Measurements from ENCODE around the gene FNDC3B. TPM values are rescaled to one million over a fixed set of nuclear protein-coding genes. Genes with fewer than 3 reads are reported as not detected.

Gene FNDC3B
- total and polyA plus RNA-seq, 2 of the 8 experiments (the other 6 are each of a cell fraction or from before 2014, with no cell fraction given), result 14.1 to 44.4 TPM

- Histone ChIP-seq H3K4me1 (replicated peaks in 1 of 4; ENCODE audit: control insufficient read depth in 3 of 4, insufficient read depth in 4 of 4, low read length in 3 of 4) (peaks cover 1 to 11% (median 6%) of the 10 kb centered on the region in 4 experiments), H3K36me3 (ENCODE audit: control insufficient read depth in 2 of 4, insufficient read depth in 4 of 4, low read length in 3 of 4) (no peaks in the 10 kb centered on the region), H3K23ac (ENCODE audit: insufficient read length) (no peak overlapping the region), H3K4me3 (ENCODE audit: extremely low read depth in 1 of 4, insufficient read depth in 2 of 4, low read depth in 3 of 4, low read length in 4 of 4) (no peak overlapping the region), H3K4me2 (ENCODE audit: insufficient read depth in 1 of 2, low read depth in 2 of 2, low read length in 2 of 2) (no peak overlapping the region), H2AFZ (ENCODE audit: low read length) (no peak overlapping the region), H3K23me2 (ENCODE audit: low read depth, low read length) (no peaks in the 10 kb centered on the region), H3K9me3 (ENCODE audit: insufficient read depth in 2 of 2, low read depth in 1 of 2, low read length in 1 of 2) (no peaks in the 10 kb centered on the region), H3K79me2 (ENCODE audit: control insufficient read depth in 1 of 2, insufficient read depth in 2 of 2, low read length in 2 of 2) (peaks cover 0 to 86% of the 10 kb centered on the region in 2 experiments; a peak in 3 of 4 replicates), H4K91ac (replicated peaks; ENCODE audit: insufficient read length, low read length) (no peak overlapping the region), H3K18ac (ENCODE audit: extremely low read depth, low read length) (no peak overlapping the region), H2BK120ac (replicated peaks; ENCODE audit: low read depth, low read length) (no peak overlapping the region), H4K20me1 (replicated peaks in 1 of 2; ENCODE audit: control insufficient read depth in 1 of 2, insufficient read depth in 2 of 2, low read length in 2 of 2) (no peaks in the 10 kb centered on the region), H2AK5ac (ENCODE audit: low read depth, low read length) (no peak overlapping the region), H2BK20ac (ENCODE audit: low read length) (no peak overlapping the region), H4K5ac (ENCODE audit: insufficient read length, low read depth, low read length) (no peak overlapping the region), H3K56ac (replicated peaks; ENCODE audit: insufficient read length, low read depth, low read length) (no peak overlapping the region), H2BK5ac (ENCODE audit: low read depth, low read length) (no peak overlapping the region), H2BK15ac (ENCODE audit: low read length) (no peak overlapping the region), H3K79me1 (ENCODE audit: low read depth, low read length) (no peaks in the 10 kb centered on the region), H3K14ac (ENCODE audit: insufficient read length) (no peak overlapping the region), H3K4ac (replicated peaks; ENCODE audit: insufficient read length, low read depth, low read length) (no peak overlapping the region), H2BK12ac (ENCODE audit: low read depth, low read length) (no peak overlapping the region), H3K27ac (ENCODE audit: low read depth, low read length) (no peak overlapping the region), H4K8ac (ENCODE audit: extremely low read depth, insufficient read depth, low read length) (no peak overlapping the region), H3K9ac (replicated peaks in 1 of 4; ENCODE audit: extremely low read depth in 1 of 4, low read depth in 3 of 4, low read length in 3 of 4) (no peak overlapping the region), H3K27me3 (replicated peaks in 1 of 4; ENCODE audit: control insufficient read depth in 3 of 4, extremely low read depth in 1 of 4, insufficient read depth in 3 of 4, low read length in 3 of 4) (no peaks in the 10 kb centered on the region)
- CTCF ChIA-PET (ENCODE audit: partially characterized antibody), result interaction anchor here (1.0 to 1.4 kb wide), 2 partner anchors 11 to 116 kb away, joined by 4 to 5 read pairs; no protein-coding TSS in a partner anchor
- no peak for FAIRE-seq
- WGBS, 2 experiments (ENCODE audit: extremely low coverage in 1 of 2, insufficient coverage in 1 of 2, insufficient read length in 1 of 2, insufficient replicate concordance in 2 of 2, low coverage in 1 of 2, low lambda C conversion rate in 2 of 2, missing lambda C conversion rate in 1 of 2), result 83% methylated on average over 8 of the region's 9 CpGs; no CpG with 5 or more reads in 1 of the 2 experiments
- no peak for DNase-seq (ENCODE audit: low read depth in 1 of 2, low spot score in 2 of 2)
- POLR2A ChIA-PET (ENCODE audit: partially characterized antibody), result interaction anchor here (1.0 kb wide), 1 partner anchor 188 kb away, joined by 3 read pairs; no protein-coding TSS in a partner anchor
- TF ChIP-seq EP300 (IDR thresholded peaks at IDR 0.05; ENCODE audit: borderline replicate concordance in 1 of 2, low read depth in 2 of 2, low read length in 2 of 2) (no peak), CREB1 (IDR thresholded peaks at IDR 0.05) (no peak), KDM1A (IDR thresholded peaks at IDR 0.05; ENCODE audit: borderline replicate concordance, low read length) (no peak), SP1 (IDR thresholded peaks at IDR 0.05; ENCODE audit: low read depth, low read length) (no peak), NANOG (IDR thresholded peaks at IDR 0.05; ENCODE audit: insufficient read depth, low read depth, low read length, poor library complexity, severe bottlenecking) (no peak), RFX5 (IDR thresholded peaks at IDR 0.05; ENCODE audit: borderline replicate concordance, low read depth, low read length) (no peak), YY1 (IDR thresholded peaks at IDR 0.05; ENCODE audit: low read depth, low read length) (no peak), FOSL1 (IDR thresholded peaks at IDR 0.05; ENCODE audit: insufficient read depth, low read depth, low read length) (no peak), TBP (IDR thresholded peaks at IDR 0.05; ENCODE audit: low read depth, low read length) (no peak), BACH1 (IDR thresholded peaks at IDR 0.05; ENCODE audit: low read length) (no peak), POLR2AphosphoS5 (IDR thresholded peaks at IDR 0.05; ENCODE audit: low read depth, low read length) (no peak), CBX5 (IDR thresholded peaks at IDR 0.05; ENCODE audit: low read depth, low read length) (no peak)
- TF ChIP-seq, protein P1, sequence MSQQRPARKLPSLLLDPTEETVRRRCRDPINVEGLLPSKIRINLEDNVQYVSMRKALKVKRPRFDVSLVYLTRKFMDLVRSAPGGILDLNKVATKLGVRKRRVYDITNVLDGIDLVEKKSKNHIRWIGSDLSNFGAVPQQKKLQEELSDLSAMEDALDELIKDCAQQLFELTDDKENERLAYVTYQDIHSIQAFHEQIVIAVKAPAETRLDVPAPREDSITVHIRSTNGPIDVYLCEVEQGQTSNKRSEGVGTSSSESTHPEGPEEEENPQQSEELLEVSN (IDR thresholded peaks at IDR 0.05), result no peak
- TF ChIP-seq, protein P2, sequence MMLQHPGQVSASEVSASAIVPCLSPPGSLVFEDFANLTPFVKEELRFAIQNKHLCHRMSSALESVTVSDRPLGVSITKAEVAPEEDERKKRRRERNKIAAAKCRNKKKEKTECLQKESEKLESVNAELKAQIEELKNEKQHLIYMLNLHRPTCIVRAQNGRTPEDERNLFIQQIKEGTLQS (IDR thresholded peaks at IDR 0.05; ENCODE audit: insufficient read depth, low read depth, low read length), result no peak
Measured at GRCh38 chr3:172161959-172162358, 122.6 kb downstream of the FNDC3B start.
